NCI-H2171 (cell line): ENCODE measurements around the gene ACTN1.

Experiments used
- DNase-seq: peaks from one replicate; lab custom pipeline; 2025; lab: John Stamatoyannopoulos, UW

The ACTN1 gene

DNA sequence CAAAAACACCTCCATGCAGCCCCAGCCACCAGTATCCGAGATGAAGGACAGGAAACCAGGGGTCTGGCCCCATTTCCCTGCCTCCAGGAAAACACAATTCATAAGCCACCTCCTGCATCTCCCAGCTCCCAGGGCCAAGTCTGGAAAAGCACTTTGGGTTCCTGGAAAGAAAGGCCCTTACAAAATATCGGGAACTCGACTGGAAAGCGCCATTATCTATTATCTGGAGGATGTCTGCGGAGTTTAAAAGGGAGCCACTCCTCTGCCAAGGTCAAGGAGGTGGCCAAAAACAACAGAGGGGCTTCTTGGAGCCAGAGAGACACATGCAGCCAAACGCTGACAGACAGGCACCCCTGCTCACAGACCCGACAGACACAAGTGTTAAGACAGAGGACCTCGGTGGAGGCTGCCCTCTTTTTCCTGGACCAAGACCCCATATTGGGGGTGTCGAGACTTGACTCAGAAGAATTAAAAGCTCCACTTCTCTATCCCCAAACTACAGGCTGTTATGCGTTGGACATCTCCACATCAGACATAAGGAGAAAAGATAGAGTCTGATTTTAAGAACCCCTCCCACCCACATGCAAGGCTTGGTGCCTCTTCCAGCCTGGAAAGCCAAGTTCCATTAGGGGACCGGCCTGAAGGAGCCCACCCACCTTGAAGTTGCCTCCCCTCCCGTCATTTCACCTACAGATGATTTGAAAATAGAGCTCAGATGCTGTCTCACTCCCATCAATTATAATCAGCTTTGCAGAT is 9.6 kb downstream of the ACTN1 start:
- DNase-seq: no peak

GRCh38 chr14:68968721-68969120 is 10.4 kb downstream of the ACTN1 start:
- no peak for DNase-seq

GRCh38 chr14:68968051-68968450 is 11.1 kb downstream of the ACTN1 start:
- no peak for DNase-seq

DNA sequence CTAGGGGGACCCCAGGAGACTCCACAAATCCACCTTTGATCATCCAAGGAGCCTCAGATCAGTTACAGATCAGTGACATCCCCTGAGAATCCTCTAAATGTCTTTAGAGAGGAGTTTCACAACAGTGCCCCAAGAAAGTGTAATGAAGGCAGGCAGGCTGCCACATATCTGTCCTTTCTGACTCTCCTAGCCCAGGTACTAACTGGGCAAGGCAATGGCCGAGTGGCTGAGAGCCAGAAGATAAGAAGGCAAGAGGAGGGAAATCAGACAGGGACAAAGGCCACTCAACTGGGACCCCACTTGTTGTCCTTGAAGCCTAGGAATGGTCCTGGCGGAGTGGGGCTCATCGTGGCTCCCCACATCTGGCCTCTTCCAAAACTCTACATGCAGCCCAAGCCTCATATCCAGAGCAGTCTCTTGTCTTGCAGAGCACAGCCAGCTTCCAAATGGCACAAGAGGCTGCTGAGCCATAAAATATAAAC is 11.6 kb downstream of the ACTN1 start:
- DNase-seq: no peak

DNA sequence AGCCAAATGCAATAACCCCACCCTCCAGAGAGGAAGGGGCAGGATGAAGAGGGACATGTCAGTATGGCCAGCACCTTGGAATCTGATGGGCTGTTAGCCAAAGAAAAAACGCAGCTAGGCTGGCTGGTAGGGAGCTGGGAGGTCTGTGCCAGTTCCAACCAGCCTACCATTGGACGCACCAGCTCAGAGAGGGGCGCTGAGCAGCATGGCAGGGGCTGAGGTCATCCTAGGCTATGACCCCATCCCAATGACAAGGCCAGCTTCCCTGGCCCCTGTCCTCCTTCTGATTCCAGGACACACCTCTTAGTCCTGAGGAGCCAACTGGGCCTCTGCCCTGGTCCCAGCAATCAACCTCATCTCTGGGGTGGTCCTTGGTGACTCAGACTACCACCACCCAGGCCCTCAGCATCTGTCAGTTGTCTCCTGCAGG is 12.2 kb downstream of the ACTN1 start:
- DNase-seq: no peak

GRCh38 chr14:68965261-68965761 is 13.8 kb downstream of the ACTN1 start:
- DNase-seq: no peak

- DNase-seq: no peak
Measured at GRCh38 chr14:68964300-68965093, 14.6 kb downstream of the ACTN1 start.

DNA sequence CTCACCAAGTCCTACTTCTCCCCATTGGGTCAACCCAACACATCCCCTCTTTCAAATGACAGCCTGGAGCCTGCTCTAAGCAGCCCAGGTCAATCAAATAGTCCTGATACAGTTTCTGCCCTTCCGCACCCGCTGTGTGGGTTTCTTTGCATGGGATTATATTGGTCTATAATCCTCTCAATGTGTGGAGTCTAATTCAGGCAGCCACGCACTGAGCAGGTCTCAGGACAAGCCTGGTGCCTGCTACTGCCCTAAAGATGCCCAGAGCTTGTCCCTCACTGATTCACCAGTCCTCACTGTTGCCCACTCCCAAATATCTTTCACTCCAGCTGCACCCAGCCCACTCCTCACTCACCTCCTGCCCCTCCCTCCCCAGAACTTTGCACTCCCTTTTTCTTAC is 16.4 kb downstream of the ACTN1 start:
- no peak for DNase-seq

GRCh38 chr14:68961781-68962584 is 17.1 kb downstream of the ACTN1 start:
- DNase-seq: peak; percentile 35

DNA sequence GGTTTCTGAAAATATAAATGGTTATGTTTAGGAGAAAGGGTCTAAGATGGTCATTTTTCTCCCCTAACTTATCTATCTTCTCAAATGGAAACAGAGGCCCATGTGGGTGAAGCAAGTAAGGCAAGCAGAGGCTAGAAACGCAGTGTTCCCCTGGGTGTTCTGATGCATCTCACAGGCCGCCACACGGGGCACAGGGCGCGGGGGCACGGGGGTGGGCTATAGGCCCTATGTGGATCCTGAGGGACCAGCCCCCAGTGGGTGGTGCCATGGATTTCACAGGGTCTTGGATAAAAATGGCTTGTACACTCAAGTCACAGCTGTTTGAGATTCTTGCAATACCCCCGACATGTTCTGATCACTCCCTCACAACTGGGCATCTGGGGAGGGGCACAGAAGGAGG is 17.7 kb downstream of the ACTN1 start:
- no peak for DNase-seq

GRCh38 chr14:68960123-68960522 is 19.0 kb downstream of the ACTN1 start:
- no peak for DNase-seq

DNA sequence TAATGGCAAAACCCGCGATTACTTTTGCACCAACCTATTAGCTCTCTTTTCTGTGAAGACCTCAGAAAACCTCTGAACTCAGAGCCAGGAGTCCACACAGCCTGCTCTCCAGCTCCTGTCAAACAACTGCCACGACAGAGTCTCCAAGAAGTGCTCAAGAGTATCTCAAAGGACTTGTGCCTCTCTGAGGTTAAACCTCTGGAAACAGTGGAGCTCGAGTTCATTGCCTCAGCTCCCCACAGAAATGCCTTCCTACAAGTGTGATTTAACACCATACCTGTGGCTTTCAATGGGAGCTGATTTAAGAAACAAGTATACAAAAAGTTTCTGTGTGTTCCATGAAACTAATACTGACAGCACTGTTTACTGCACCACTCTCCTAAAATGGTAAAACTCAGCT is 20.1 kb downstream of the ACTN1 start:
- DNase-seq: no peak

- no peak for DNase-seq
Measured at GRCh38 chr14:68958553-68958952, 20.5 kb downstream of the ACTN1 start.

GRCh38 chr14:68957775-68958174 is 21.3 kb downstream of the ACTN1 start:
- no peak for DNase-seq

- DNase-seq: no peak
Measured at GRCh38 chr14:68956724-68957123, 22.4 kb downstream of the ACTN1 start.

DNA sequence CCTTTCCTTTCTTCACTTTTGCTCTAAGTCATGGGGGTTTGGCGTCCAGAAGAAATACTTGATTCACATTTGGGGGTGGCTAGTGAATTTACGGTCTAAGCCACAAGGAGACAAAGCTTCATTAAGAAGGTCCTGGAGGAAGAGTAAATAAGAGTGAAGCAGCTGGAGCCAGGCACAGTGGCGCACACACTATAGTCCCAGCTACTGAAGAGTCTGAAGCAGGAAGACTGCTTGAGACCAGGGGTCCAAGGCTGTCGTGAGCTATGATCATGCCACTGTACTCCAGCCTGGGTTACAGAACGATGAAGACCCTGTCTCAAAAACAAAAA is 23.3 kb downstream of the ACTN1 start:
- DNase-seq: no peak

GRCh38 chr14:68955164-68955850 is 23.8 kb downstream of the ACTN1 start:
- no peak for DNase-seq

DNA sequence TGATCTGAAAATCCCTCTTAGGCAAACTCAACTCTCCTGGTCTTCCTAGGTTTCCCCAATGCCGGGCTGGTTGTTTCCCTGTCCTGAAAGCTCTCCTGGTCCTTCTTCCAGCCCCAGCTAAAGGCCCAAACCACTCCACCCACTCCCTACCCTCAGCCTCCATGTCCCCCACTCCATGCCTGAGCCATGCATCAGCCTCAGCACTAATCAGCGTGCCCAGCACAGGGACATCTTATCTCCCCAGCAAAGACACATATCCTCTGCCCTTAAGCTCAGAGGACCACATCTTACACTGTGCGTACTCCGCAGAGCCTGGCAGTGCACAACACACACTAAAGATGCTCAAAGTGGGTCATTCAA is 25.9 kb downstream of the ACTN1 start:
- DNase-seq: no peak

DNA sequence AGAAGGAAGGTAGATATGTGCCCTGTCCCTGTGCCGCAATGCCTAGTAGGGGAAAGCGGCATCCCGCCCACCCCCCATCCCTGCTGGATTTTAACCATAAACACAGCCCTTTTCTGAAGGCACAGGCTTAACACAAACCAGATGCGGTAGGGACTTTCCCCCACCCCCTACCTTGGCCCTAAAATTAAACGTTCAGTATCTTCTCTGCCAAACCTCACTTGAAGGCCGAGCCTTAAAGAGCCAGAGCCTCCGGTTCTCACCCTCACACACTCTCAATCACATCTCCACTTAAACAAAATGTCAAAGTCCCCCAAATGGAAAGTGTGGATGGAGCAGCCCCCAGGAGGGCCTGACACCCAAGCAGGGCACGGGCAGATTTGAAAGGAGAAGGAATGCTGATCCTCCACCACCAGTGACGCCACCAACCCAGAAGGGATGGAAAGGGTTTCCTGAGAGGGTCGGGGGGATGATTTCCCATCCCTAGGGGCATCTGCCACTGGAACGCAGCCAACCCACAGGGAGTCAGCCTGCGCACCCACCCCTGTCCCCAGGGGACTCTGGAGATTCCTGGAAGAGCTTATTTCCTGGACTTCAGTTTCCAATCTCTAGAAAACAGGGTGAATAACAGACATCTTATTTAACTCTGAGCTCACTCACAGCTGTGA is 26.4 kb downstream of the ACTN1 start:
- DNase-seq: no peak

GRCh38 chr14:68951800-68952530 is 27.1 kb downstream of the ACTN1 start:
- DNase-seq: no peak
